ENCODE results near the gene ATG5.
"Not testable (repeated sequence)": the region's sequence is repeated elsewhere in the genome, so short reads cannot be mapped to it uniquely, and the experiment has no call there.

Gene ATG5

GRCh38 chr6:106270414-106270813 is 55.1 kb downstream of the ATG5 start:
- ATAC-seq = no peak
- TF ChIP-seq TCF4 (CRISPR knock-in tag; IDR thresholded peaks at IDR 0.05; ENCODE audit: borderline replicate concordance) = no peak
- no peak for TF ChIP-seq ESRRG (CRISPR knock-in tag; IDR thresholded peaks at IDR 0.05)
- no peak for TF ChIP-seq SNAI2 (CRISPR knock-in tag; IDR thresholded peaks at IDR 0.05)
- no peak for TF ChIP-seq ZC3H10 (CRISPR knock-in tag; IDR thresholded peaks at IDR 0.05)
- TF ChIP-seq GLIS3 (CRISPR knock-in tag; IDR thresholded peaks at IDR 0.05) = no peak
- TF ChIP-seq PPARA (CRISPR knock-in tag; IDR thresholded peaks at IDR 0.05; ENCODE audit: borderline replicate concordance) = no peak
- no peak for TF ChIP-seq ZNF8 (CRISPR knock-in tag; IDR thresholded peaks at IDR 0.05)
- TF ChIP-seq CSRNP3 (CRISPR knock-in tag; IDR thresholded peaks at IDR 0.05) = no peak
- no peak for TF ChIP-seq ARNTL (CRISPR knock-in tag; IDR thresholded peaks at IDR 0.05; ENCODE audit: borderline replicate concordance, low read depth)
- no peak for TF ChIP-seq ZNF70 (CRISPR knock-in tag; IDR thresholded peaks at IDR 0.05)
- TF ChIP-seq ZNF565 (CRISPR knock-in tag; conservative IDR thresholded peaks at IDR 0.05; ENCODE audit: low read depth) = no peak
- no peak for TF ChIP-seq ISL1 (CRISPR knock-in tag; IDR thresholded peaks at IDR 0.05)
- no peak for TF ChIP-seq PATZ1 (CRISPR knock-in tag; IDR thresholded peaks at IDR 0.05; ENCODE audit: borderline replicate concordance)
- TF ChIP-seq CREB5 (CRISPR knock-in tag; IDR thresholded peaks at IDR 0.05; ENCODE audit: low read depth) = no peak
- no peak for TF ChIP-seq TSHZ2 (CRISPR knock-in tag; IDR thresholded peaks at IDR 0.05)
- TF ChIP-seq ZFP3 (CRISPR knock-in tag; IDR thresholded peaks at IDR 0.05) = no peak

- ATAC-seq = not testable (repeated sequence)
Measured at GRCh38 chr6:106269268-106269919, 56.2 kb downstream of the ATG5 start.

- not testable (repeated sequence) for ATAC-seq
Measured at GRCh38 chr6:106268500-106268899, 57.1 kb downstream of the ATG5 start.

- ATAC-seq = not testable (repeated sequence)
Measured at GRCh38 chr6:106264433-106264832, 61.1 kb downstream of the ATG5 start.

- ATAC-seq = not testable (repeated sequence)
Measured at GRCh38 chr6:106259748-106260147, 65.8 kb downstream of the ATG5 start.

- TF ChIP-seq ZC3H10 (CRISPR knock-in tag; IDR thresholded peaks at IDR 0.05) (no peak), TOX (CRISPR knock-in tag; IDR thresholded peaks at IDR 0.05; ENCODE audit: borderline replicate concordance) (no peak), PPARA (CRISPR knock-in tag; IDR thresholded peaks at IDR 0.05; ENCODE audit: borderline replicate concordance) (no peak), ARNTL (CRISPR knock-in tag; IDR thresholded peaks at IDR 0.05; ENCODE audit: borderline replicate concordance, low read depth) (no peak)
- ATAC-seq = no peak
Measured at GRCh38 chr6:106258726-106259125, 66.8 kb downstream of the ATG5 start.

All from SK-N-SH treated with all-trans-retinoic acid at 6 μM for 48 hours (cell line).